HG02678 (cell line): ENCODE results near the gene PRICKLE3.

Experiments
- ATAC-seq: cut with Tn5 transposase; IDR thresholded peaks from one replicate; pipeline ENCODE4 v1.9.1; 2021; ENCODE audit warnings: mild to moderate bottlenecking, moderate library complexity; ENCODE audit not compliant: unreplicated experiment

The PRICKLE3 gene

GRCh38 chrX:49186125-49187027, at the start of gene PRICKLE3:
Gene PRICKLE3, minus strand, starts transcription at chrX:49186373. Its CDS starts 76 bp downstream, at chrX:49186297.
- ATAC-seq, result peak; percentile 32

GRCh38 chrX:49233887-49234555, 47.8 kb upstream of the PRICKLE3 start:
- no peak for ATAC-seq

GRCh38 chrX:49233176-49233575, 47.0 kb upstream of the PRICKLE3 start, which contains the start of gene CACNA1F:
Gene CACNA1F, minus strand, starts transcription at chrX:49233340. Its CDS starts 31 bp downstream, at chrX:49233309.
- ATAC-seq, result no peak

DNA sequence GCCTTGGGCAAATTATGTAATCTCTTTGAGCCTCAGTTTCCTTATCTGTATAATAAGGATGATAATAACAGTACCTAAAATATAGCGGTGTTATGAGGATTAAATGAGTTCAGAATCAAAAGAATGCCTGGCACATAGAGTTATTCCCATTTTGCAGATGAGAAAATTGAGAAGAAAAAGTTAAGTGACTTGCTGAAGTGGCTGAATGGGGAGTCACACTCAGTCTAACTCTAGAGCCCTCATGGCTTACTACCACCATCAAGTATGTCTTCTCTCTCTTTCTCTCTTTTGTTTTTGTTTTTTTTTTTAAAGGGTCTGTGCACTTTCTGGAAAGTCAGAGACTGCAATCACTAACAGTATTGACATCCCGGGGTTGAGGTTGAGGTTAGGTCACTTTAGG, 46.4 kb upstream of the PRICKLE3 start:
- no peak for ATAC-seq

DNA sequence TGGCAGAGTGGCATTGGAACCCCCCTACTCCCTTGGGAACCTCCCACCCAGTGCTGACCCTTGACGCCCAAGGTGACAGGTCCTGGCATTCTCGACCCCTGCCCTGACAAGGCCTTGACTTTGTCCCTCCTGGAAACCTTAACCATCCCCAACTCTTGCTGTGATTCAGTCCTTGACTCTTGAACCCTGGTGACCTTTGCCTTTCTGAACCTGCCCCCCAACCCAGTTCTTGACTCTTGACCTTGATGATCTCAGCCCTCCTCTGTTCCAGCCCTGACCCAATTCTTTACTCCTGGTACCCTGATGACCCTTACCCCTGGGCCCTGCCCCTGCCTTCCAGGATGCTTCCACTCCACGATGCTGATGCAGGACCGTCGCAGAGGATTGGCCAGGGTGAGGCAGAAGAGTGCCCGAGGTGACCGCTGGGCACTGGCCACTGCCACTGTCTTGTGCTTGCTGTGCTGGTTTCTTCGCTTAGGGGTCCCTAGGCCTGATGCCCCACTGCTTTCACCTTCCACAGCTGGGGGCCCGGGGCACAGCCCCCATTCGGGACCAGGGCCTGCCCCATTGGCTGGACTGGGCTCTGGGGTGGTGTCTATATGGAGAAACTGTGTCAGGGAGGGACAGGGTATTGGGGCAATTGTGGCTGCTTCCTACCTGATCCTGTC, 45.3 kb upstream of the PRICKLE3 start:
- ATAC-seq, result no peak

DNA sequence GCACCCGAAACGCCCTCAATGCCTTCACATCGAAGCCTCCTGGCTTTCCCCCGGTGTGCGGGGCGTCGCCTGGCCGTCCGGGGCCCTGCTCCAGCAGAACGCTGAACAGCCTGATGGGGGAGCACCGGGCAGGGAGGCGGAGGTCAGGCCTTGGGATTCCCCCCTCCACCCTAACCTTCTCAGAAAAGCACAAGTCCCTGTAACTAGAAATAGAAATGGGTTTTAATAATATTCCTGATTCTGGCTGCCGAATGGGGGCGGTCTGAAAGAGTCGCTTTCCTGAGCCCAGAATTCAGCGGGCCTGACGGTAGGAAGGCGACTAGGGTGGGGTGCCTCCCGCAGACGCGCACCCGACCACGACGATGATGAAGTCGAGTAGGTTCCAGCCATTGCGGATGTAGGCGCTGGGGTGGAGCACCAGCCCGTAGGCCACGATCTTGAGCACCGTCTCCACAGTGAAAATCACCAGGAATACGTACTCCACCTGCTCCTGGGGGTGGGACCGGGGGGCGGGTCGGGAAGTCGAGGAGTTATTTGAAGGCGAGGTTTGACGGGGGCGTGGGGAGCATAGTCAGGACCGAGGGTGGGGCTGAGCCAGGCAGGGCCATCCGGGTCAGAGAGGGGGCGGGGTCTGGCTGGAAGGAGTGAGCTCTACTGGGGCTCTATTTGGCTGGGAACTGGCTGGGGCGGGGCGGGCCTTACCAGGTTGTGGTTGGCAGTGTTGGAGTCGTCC, 44.5 kb upstream of the PRICKLE3 start:
- peak; percentile 60 for ATAC-seq

DNA sequence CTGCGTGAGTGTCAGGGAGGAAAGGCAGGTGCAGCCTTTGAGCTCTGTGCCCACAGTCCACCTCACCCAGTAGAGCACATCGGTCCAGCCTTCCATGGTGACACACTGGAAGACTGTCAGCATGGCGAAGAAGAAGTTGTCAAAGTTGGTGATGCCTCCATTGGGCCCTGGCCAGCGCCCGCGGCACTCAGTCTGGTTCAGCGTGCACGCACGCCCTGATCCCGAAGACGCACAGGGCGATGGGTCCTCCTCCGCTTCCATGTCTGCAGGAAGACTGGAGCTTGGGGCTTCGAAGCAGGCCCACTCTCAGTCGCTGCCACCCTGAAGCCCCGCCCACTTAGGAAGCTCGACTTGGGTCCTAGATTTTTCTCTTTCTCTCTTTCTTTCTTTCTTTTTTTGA, 42.0 kb upstream of the PRICKLE3 start:
- ATAC-seq, result no peak

GRCh38 chrX:49227726-49228125, 41.6 kb upstream of the PRICKLE3 start:
- no peak for ATAC-seq

DNA sequence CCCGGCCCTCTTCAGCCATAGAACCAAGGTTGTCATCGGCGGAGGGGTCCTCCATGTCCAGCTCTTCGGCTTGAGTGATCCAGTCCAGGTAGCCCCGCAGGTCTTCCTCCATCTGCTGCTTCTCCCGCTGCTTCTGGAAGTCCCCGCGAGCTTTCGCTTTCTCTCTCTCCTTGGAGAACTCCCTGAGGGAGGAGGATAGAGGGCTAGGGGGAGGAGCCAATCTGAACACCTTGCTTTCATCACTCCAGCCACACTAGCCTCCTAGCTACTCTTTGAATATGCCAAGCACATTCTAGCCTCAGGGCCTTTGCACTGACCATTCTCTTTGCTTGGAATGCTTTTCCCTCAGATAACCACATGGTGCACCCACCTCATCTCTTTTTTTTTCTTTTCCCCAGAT, 40.8 kb upstream of the PRICKLE3 start:
- no peak for ATAC-seq

DNA sequence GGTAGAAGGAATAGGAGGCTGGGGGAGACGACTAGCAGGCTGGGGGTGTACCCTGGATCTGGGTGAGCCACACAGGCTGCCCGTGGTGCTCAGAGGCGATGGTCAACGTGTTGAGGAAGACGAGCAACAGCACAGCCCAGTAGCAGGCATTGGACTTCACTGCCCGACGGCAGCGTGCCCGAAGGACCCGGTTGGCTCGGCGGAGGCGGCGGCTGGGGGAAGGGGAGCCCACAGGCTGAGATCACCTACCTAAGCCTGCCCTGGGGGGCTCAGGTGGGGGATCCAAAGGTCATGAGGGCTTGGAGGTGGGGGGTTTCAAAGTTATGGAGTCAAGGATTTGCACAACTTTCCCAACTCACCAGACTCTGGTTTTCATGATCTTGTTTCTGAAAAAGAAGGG, 39.7 kb upstream of the PRICKLE3 start:
- ATAC-seq, result no peak

- ATAC-seq, result no peak
Observed at GRCh38 chrX:49221868-49222267, 35.7 kb upstream of the PRICKLE3 start.

GRCh38 chrX:49220100-49220499, 33.9 kb upstream of the PRICKLE3 start:
- ATAC-seq, result no peak

GRCh38 chrX:49214996-49215526, 28.9 kb upstream of the PRICKLE3 start:
- ATAC-seq, result no peak

GRCh38 chrX:49214416-49214815, 28.2 kb upstream of the PRICKLE3 start:
- no peak for ATAC-seq

DNA sequence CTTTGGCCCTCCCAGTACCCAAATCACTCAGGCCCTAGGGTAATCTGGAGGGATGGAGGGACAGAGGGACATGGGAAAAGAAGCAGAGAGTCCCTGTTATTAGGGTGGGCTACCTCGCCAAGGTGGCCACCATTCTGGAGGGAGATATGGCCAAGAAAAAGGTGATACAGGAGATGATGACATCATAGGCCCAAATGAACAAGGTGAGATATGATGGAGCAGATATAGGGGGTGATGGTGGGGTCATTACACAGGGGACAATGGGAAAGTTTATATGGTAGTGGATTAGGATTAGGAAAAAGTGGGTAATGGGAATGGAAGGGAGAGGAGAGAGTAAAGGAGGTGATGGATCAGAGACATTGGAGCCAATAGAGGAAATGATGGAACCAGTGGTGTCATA, 26.7 kb upstream of the PRICKLE3 start:
- no peak for ATAC-seq

DNA sequence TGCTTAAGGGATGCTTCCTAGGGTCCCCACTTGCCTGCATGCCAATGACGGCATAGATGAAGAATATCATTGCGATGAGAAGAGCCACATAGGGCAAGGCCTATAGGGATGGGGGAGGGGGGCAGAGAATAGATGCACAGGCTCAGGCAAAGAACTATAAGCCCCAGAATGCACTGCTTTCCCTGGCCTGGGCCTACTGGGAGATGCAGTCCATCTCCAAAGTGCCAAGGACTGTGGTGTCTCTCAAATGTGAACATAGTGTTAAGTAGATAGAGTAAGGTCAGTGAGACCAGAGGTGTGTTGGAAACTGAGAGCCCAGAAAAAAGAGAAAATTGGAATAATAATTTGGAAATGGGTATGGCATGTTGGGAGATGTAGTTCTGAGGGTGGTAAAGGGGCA, 26.0 kb upstream of the PRICKLE3 start:
- no peak for ATAC-seq

GRCh38 chrX:49211074-49211473, 24.9 kb upstream of the PRICKLE3 start:
- ATAC-seq, result no peak

GRCh38 chrX:49210406-49210805, 24.2 kb upstream of the PRICKLE3 start:
- no peak for ATAC-seq

DNA sequence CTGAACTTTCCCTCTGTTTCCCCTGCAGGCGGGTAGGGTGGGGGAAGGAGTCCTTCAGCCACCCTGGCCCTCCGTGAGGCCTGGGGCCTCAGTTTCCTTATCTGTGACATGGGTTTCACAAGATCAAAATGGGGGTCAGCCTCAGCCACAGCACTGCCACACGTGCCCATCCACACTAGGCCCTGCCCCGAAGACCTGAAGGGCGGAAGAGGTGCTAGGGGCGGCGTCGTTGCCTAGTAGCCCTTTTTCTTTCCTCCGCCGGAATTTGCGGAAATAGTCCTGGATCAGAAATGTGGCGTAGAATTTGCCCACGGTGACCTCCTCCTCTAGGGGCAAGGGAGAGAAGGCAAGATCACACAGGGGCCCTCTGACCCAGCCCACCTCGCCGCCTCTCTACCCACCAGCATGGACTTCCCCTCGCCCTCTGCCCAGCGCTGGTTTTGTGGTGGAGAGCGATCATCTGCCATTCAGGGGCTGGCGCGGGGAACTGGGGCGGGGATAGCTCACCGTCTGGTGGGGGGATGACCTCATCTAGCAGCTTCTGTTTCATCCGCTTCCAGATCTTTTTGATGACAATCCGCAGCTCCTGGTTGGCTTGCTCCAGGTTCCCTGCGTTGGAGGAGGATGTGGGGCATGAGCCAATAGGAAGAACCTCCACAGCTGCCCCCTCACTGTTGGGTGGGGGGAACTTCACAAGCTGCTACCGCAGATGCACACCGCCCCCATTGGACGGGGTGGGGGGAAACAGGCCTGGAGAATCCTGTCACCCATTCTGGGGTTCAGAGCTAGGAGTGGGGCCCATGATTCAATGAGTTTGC, 23.5 kb upstream of the PRICKLE3 start:
- ATAC-seq, result no peak

GRCh38 chrX:49208399-49208798, 22.2 kb upstream of the PRICKLE3 start:
- ATAC-seq, result no peak
